GM10248 (cell line): ENCODE measurements around the gene WBP1.
"Not testable (repeated sequence)": the region's sequence is repeated elsewhere in the genome, so short reads cannot be mapped to it uniquely, and the experiment has no call there.

ENCODE experiments used
- CTCF ChIA-PET: fragments of 300-600 bp; sonication (Branson Sonifier 250); formaldehyde crosslinking; extraction: SDS; loops from one replicate; lab custom pipeline; 2021; ENCODE audit warnings: antibody characterized with exemption; lab: Yijun Ruan, JAX
- POLR2A ChIA-PET: fragments of 350-650 bp; sonication (Branson Sonifier 250); formaldehyde crosslinking; extraction: SDS; loops from one replicate; lab custom pipeline; 2020; ENCODE audit warnings: antibody characterized with exemption; lab: Yijun Ruan, JAX
- DNase-seq: peaks from one replicate; pipeline ENCODE4 v3.0.0; 2012; ENCODE audit errors: extremely low spot score
- TF ChIP-seq, protein P1 (sequence below): IDR thresholded peaks from 2 replicates; pipeline ENCODE4 v1.5.1; 2012; ENCODE audit warnings: mild to moderate bottlenecking, low read depth; ENCODE audit errors: extremely low read depth, missing control alignments, control extremely low read depth

WBP1 gene

DNA sequence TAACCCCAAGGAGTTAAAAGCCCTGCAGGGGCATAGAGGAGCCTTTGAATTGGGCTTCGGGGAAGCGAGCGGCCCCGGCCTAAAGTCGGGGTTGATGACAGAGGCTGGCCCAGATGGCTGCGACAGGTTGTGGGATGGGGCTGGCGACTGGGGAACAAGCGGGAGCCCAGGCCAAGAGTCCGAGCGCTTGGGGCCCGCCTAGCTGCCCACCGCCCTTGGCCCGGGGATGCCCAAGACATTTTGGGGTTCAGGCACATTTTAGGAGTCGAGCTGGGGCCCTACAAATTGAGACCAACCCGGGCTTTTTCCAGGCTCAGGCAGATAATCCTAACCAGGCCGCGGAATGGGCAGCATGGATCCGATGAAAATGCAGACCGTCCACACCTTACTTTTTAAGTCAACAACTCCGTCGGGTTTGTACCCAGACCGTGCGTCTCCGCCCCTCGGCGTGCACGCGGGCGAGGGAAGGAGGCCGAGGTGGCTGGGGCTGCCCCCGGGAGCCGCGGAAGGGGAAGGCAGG is 17.0 kb upstream of the WBP1 start:
- TF ChIP-seq, protein P1, sequence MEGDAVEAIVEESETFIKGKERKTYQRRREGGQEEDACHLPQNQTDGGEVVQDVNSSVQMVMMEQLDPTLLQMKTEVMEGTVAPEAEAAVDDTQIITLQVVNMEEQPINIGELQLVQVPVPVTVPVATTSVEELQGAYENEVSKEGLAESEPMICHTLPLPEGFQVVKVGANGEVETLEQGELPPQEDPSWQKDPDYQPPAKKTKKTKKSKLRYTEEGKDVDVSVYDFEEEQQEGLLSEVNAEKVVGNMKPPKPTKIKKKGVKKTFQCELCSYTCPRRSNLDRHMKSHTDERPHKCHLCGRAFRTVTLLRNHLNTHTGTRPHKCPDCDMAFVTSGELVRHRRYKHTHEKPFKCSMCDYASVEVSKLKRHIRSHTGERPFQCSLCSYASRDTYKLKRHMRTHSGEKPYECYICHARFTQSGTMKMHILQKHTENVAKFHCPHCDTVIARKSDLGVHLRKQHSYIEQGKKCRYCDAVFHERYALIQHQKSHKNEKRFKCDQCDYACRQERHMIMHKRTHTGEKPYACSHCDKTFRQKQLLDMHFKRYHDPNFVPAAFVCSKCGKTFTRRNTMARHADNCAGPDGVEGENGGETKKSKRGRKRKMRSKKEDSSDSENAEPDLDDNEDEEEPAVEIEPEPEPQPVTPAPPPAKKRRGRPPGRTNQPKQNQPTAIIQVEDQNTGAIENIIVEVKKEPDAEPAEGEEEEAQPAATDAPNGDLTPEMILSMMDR = no peak
- ChIA-PET POLR2A (interaction anchor here (1.0 to 1.4 kb wide), 3 partner anchors 9 to 17 kb away, joined by 3 to 7 read pairs (median 6); partner anchors contain the start of genes INO80B and WBP1), CTCF (interaction anchor here (1.4 to 2.5 kb wide), 4 partner anchors 12 to 294 kb away, joined by 3 to 16 read pairs (median 6); partner anchors contain the start of gene INO80B)
- no peak for DNase-seq

DNA sequence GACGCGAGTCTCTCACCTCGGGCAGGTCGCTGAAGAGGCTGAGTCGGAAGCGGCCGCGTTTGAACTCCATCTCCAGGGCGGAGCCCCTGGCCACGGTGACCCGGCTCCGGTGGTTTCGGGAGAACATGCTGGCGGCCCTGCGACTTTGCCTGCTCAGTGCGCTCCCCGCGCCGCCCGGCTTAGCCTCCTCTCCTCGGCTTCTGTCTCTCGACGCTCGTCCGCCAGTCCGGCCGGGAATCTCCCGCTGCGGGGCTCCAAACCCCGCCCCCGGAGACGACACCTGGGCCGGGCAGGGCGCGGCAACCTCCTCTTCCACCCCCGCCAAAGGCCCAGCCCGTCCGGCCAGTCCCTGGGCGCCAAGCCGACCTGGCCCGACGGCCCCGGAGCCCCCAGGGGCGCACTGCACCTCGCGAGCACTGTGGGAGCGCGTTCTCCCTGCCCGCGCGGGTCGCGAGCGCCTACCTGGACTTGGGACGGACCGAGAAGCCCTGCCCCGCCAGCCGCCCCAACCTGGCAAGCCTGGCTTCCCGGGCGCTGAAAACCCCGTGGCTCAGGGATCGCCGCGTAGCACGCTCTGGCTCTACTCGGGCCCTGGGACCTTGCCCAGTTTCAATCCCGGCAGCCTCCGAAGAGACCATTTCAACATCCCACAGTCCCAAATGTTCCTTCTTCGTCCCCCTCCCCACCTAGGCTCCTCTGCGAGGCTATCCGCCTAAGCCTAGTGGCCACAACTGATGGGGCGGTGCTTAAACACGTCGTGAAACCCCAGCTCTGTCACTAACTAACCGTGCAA is 16.4 kb upstream of the WBP1 start, which contains the start of gene RTKN:
Gene RTKN, minus strand, starts transcription at position 248 of the 793 bp plus-strand sequence. Its CDS starts 121 bp downstream, at position 127.
- POLR2A ChIA-PET = interaction anchor here (1.1 kb wide), 1 partner anchor 16 kb away, joined by 3 read pairs; the partner anchor contains the start of gene WBP1
- TF ChIP-seq, protein P1 = no peak
- CTCF ChIA-PET = interaction anchor here (1.4 to 2.5 kb wide), 3 partner anchors 13 to 295 kb away, joined by 3 to 16 read pairs (median 7); partner anchors contain the start of gene INO80B
- peak; percentile 66 for DNase-seq

DNA sequence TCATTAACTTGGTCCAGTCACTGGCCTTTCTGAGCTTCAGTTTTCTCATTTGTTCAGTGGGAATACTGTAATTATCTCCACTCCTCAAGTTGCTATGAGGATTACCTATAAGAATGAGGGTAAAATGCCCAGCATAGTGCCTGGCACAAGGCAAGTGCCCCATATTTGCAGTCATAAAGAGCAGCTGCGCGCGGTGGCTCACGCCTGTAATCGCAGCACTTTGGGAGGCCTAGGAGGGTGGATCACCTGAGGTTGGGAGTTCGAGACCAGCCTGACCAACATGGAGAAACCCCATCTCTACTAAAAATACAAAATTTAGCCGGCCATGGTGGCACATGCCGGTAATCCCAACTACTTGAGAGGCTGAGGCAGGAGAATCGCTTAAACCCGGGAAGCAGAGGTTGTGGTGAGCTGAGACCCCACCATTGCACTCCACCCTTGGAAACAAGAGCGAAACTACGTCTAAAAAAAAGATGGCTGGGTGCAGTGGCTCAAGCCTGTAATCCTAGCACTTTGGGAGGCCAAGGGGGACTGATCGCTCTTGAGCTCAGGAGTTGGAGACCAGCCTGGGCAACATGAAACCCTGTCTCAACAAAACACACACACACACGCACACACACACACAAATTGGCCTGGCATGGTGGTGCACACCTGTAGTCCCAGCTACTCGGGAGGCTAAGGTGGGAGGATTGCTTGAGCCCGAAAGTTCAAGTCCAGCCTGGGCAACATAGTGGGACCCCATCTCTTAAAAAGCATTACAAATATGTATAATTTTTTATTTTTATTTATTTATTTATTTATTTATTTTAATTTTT is 15.5 kb upstream of the WBP1 start:
- DNase-seq = not testable (repeated sequence)
- ChIA-PET CTCF (interaction anchor here (1.2 to 1.8 kb wide), 2 partner anchors 10 to 12 kb away, joined by 5 to 7 read pairs; partner anchors contain the start of gene INO80B), POLR2A (interaction anchor here (1.1 kb wide), 1 partner anchor 15 kb away, joined by 3 read pairs; the partner anchor contains the start of gene WBP1)

DNA sequence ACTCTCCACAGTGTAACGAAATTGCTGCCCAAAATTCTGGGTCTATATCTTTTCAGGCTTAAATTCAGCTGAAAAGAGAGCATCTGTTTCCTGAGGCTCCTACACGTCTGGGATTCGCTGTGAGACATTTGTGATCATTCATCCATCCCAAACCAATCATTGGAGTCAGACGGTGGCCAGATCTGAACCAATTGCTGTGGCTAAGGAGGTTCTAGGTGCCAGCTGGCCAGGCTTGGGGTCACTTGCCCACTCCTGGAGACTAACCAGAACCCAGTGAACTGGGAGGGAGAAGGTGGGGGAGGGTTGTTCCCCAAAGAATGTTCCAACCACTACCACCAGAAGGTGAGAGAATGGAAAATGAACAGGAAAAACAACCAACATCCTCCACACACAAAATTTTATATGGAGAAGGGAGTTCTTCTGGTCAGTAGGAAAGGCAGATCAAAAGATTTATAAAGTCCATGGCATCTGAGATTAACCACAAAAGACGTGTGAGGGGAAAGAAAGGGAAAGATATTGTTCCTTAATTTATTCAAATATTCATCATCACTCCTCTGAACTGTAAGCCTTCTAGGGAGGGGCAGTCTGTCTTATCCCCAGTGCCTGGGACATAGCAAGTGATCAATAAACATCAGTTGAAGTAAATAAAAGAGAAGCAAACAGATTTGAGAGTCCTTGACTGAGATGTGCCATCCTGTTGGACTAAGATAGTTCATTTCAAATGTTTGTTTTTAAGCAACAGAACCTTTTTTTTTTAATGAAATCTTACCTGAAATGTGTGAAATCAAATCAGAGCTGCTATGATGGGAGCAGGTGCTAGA is 13.5 kb upstream of the WBP1 start:
- ChIA-PET POLR2A (no interaction called here), CTCF (interaction anchor here (0.9 to 1.4 kb wide), 2 partner anchors 8 to 38 kb away, joined by 3 read pairs; partner anchors contain the start of genes CCDC142 and TTC31)
- TF ChIP-seq, protein P1 = no peak
- no peak for DNase-seq

DNA sequence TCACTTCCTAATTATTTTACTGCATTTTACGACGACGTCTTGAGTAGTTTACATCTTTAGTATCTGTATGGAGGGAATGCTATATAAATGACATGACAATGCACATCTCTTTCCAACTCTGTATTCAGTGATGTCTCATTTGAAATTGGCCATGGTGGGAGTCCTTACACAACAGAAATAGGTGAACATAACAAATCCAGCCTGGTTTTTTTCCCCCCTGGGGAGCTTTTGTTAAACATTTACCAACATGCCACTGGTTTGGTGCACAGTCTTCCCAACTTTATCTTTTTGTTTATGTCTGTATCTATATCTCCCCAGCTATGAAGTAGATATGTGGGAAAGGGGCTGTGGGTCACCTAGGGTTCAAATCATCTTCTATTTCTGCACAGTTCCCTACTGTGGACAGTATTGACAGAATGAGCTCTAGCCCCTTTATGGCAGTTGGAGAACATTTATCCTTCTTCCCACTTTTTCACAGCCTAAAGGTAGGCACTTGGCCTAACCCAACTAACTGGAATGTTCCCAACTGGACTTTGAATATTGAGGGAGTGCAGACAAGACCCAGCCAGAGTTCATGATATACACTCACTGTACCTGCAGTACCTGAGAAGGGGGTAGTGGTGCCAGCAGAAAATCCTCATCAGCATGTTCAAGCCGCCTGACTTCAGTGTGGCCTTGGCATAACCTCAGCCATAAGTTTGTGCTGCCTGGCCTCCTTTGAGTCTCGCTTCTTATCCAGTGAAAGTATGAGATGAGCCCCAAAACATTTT is 10.8 kb upstream of the WBP1 start:
- DNase-seq = no peak
- CTCF ChIA-PET = interaction anchor here (1.5 kb wide), 1 partner anchor 14 kb away, joined by 4 read pairs; no protein-coding TSS in a partner anchor
- TF ChIP-seq, protein P1 = no peak
- POLR2A ChIA-PET = no interaction called here
